VCaP (cell line): ENCODE results near the gene PSMA7.
A peak's percentile ranks its signal among the peaks of the same experiment; 100 is the strongest.

Source experiments
- H3K27ac ChIP-seq: fragments of 450-650 bp; 2 replicates; pipeline ENCODE4 v1.5.1; 2017
- CTCF ChIP-seq: fragments of 450-650 bp; conservative IDR thresholded peaks from 2 replicates; pipeline ENCODE4 v1.5.1; 2017; ENCODE audit warnings: mild to moderate bottlenecking, moderate library complexity

PSMA7 gene

GRCh38 chr20:62158088-62158400 is 14.8 kb upstream of the PSMA7 start:
- H3K27ac ChIP-seq = no peak overlapping the region
- TF ChIP-seq CTCF = no peak

DNA sequence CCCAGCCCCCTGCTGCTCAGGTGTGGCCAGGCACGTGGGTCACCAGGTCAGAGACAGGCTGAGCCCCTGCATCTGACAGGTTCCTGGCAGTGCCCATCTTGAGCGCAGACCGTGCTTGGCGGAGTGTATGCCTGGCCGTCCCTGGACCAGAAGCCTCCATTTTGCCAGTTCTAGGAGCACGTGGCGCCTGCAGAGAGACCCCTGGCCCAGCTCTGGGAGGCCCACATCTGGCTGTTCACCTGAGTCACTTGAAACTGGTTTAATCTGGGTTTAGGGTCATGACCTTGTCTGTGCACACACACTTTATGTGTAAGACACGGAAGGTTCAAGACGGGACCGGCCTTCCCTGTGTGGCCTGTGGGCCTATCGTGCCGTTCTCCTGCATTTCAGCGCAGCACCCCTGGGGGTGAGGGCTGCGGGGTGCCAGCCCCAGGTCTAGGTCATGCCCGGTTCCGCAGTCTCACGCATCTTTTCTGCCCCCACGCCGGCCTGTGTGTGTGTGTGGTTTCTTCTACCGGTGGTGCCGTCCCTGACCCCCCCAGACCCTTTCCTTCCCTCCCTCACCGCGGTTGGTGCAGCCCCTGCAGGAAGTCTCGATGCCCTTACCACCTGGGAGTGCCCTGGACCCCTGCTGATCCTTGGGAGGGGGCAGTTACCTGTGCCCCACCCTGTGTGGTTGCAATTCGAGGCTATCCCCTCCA is 14.3 kb upstream of the PSMA7 start:
- no peak for TF ChIP-seq CTCF

DNA sequence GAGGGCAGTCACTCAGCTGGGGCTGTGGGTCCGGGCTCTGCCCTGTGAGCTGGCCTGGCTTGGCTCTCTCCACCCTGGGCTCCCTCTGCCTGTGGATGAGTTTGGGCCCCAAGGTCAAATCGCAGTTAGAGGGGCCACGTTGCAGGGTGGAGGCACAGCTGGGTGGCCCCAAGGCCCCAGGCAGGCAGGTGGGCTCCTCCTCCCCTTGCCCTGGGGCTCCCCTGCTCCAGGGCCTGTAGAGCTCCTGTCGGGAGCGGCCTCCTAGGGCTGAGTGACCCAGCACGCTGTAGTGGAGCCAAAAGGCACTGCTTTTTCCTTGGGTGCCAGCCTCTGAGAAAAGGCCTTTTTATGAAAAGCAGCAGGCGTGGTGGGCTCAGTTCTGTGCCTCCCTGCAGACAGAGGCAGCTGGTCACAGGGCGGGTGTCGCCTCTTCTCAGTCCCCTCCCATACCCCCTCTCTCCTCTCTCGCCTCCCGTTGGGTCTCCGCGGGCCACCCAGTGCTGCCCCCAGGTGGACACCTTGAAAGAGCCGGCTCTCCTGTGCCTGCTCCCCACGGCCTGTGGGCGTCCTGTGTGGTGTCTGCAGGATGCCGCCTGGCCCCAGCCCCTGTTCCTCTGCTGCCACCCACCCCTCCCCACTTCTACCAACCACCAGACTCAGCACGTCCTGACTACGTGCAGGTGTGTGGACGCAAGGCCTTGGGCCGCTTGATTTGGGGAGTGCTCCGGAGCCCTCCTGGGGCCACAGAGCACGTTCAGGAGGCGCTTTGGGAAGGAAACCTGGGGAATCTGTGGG is 13.6 kb upstream of the PSMA7 start:
- H3K27ac ChIP-seq = no peak overlapping the region
- peak; percentile 75 for TF ChIP-seq CTCF

More for the DNA sequence above, 14.3 kb upstream of the PSMA7 start:
- H3K27ac ChIP-seq = no peak overlapping the region

GRCh38 chr20:62156254-62156556 is 13.0 kb upstream of the PSMA7 start:
- no peak overlapping the region for H3K27ac ChIP-seq
- TF ChIP-seq CTCF = no peak

GRCh38 chr20:62155428-62156253 is 12.4 kb upstream of the PSMA7 start:
- TF ChIP-seq CTCF = no peak
- H3K27ac ChIP-seq = no peak overlapping the region

GRCh38 chr20:62151835-62152364 is 8.7 kb upstream of the PSMA7 start:
- H3K27ac ChIP-seq = no peak overlapping the region
- TF ChIP-seq CTCF = no peak

DNA sequence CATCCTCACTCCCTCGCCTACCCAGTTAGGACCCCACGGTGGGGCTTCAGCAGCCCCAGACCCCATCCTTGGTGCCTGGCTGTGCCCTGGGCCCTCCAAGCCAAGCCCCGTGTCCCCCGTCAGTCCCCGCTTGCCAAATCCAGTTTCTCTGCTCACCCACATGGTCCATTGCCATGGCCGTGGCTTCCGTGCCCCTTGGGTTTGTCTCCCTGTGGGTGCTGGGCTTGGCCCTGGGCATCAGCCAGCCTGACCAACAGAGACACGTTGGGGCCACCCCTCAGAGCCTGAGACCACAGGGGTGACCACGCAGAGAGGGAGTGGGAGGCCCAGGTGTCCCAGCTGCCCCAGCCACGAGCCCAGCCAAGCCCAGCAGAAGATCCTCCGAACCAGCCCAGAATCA is 8.0 kb upstream of the PSMA7 start:
- no peak overlapping the region; the same call in 1 of the 2 replicates for H3K27ac ChIP-seq
- no peak for TF ChIP-seq CTCF
